Neuronal stem cell (in vitro differentiated cells): ENCODE measurements around the gene LRRK2.

ENCODE experiments used
- DNase-seq: peaks from one replicate; pipeline ENCODE4 v3.0.0-alpha.2; 2013; ENCODE audit warnings: low spot score
- H2AFZ ChIP-seq: one replicate; pipeline ENCODE4 v1.6.1; 2013; ENCODE audit warnings: mild to moderate bottlenecking, low read length, inconsistent platforms
- H2AK5ac ChIP-seq: 2 replicates; pipeline ENCODE4 v1.6.1; 2013; ENCODE audit warnings: low read depth, mild to moderate bottlenecking, inconsistent platforms, low read length, moderate library complexity, mixed read lengths
- H2BK120ac ChIP-seq: 2 replicates; pipeline ENCODE4 v1.6.1; 2013; ENCODE audit warnings: low read depth, mild to moderate bottlenecking, inconsistent platforms, low read length, moderate library complexity, mixed read lengths
- H2BK12ac ChIP-seq: one replicate; pipeline ENCODE4 v1.6.1; 2013; ENCODE audit warnings: low read length, inconsistent platforms
- H2BK15ac ChIP-seq: 2 replicates; pipeline ENCODE4 v1.6.1; 2013; ENCODE audit warnings: mild to moderate bottlenecking, low read length, inconsistent platforms, mixed read lengths
- H2BK5ac ChIP-seq: one replicate; pipeline ENCODE4 v1.6.1; 2013; ENCODE audit warnings: inconsistent platforms, mild to moderate bottlenecking, low read length, moderate library complexity
- H3K14ac ChIP-seq: one replicate; pipeline ENCODE4 v1.6.1; 2013; ENCODE audit warnings: low read length, inconsistent platforms
- H3K18ac ChIP-seq: 2 replicates; pipeline ENCODE4 v1.6.1; 2013; ENCODE audit warnings: low read length, inconsistent platforms
- H3K23ac ChIP-seq: 2 replicates; pipeline ENCODE4 v1.6.1; 2013; ENCODE audit warnings: low read depth, mild to moderate bottlenecking, mixed read lengths, low read length, inconsistent platforms; ENCODE audit not compliant: poor library complexity
- H3K27ac ChIP-seq: replicated peaks from 3 replicates; pipeline ENCODE4 v1.5.1; 2013; ENCODE audit warnings: low read length, inconsistent platforms
- H3K27me3 ChIP-seq, 3 experiments: 2 replicates each; pipeline ENCODE4 v1.6.1; 2013; ENCODE audit warnings: low read length in 3 of 3, mild to moderate bottlenecking in 2 of 3, inconsistent platforms in 1 of 3, low read depth in 1 of 3, mixed read lengths in 1 of 3, moderate library complexity in 1 of 3; ENCODE audit not compliant: control insufficient read depth in 3 of 3, insufficient read depth in 3 of 3
- H3K36me3 ChIP-seq, 2 donors: replicated peaks in 1 of 2; 2 replicates each; pipeline ENCODE4 v1.6.1; 2013; ENCODE audit warnings: low read length in 2 of 2; ENCODE audit not compliant: control insufficient read depth in 2 of 2, insufficient read depth in 2 of 2
- H3K4ac ChIP-seq: 2 replicates; pipeline ENCODE4 v1.6.1; 2013; ENCODE audit warnings: inconsistent platforms, mild to moderate bottlenecking, low read length, moderate library complexity
- H3K4me1 ChIP-seq, 2 donors: 1 replicate in 1 of 2; 2 replicates in 1 of 2; pipeline ENCODE4 v1.6.1; 2013; ENCODE audit warnings: low read length in 2 of 2, low read depth in 1 of 2; ENCODE audit not compliant: control insufficient read depth in 2 of 2, insufficient read depth in 1 of 2
- H3K4me2 ChIP-seq: one replicate; pipeline ENCODE4 v1.6.1; 2013; ENCODE audit warnings: mild to moderate bottlenecking, low read length, inconsistent platforms; ENCODE audit not compliant: insufficient read depth, poor library complexity, severe bottlenecking
- H3K4me3 ChIP-seq, 2 donors: 2 replicates each; pipeline ENCODE4 v1.5.1; 2013; ENCODE audit warnings: low read length in 2 of 2, mild to moderate bottlenecking in 2 of 2, inconsistent platforms in 1 of 2, moderate library complexity in 1 of 2
- H3K79me1 ChIP-seq: one replicate; pipeline ENCODE4 v1.6.1; 2013; ENCODE audit warnings: low read depth, mild to moderate bottlenecking, inconsistent platforms, low read length, moderate library complexity
- H3K9ac ChIP-seq: one replicate; pipeline ENCODE4 v1.6.1; 2013; ENCODE audit warnings: mild to moderate bottlenecking, low read depth, low read length, inconsistent platforms; ENCODE audit not compliant: poor library complexity
- H3K9me3 ChIP-seq, 2 donors: replicated peaks in 1 of 2; 2 replicates each; pipeline versions ENCODE3 to v1.6.1; 2013; ENCODE audit warnings: low read length in 2 of 2, mild to moderate bottlenecking in 2 of 2, inconsistent platforms in 1 of 2, low read depth in 1 of 2, mixed read lengths in 1 of 2, moderate library complexity in 1 of 2; ENCODE audit not compliant: control insufficient read depth in 2 of 2, insufficient read depth in 1 of 2
- H4K8ac ChIP-seq: one replicate; pipeline ENCODE4 v1.6.1; 2013; ENCODE audit warnings: low read depth, mild to moderate bottlenecking, inconsistent platforms, low read length, moderate library complexity
- H4K91ac ChIP-seq: one replicate; pipeline ENCODE4 v1.6.1; 2013; ENCODE audit warnings: low read length, low read depth, mild to moderate bottlenecking, inconsistent platforms; ENCODE audit not compliant: poor library complexity
- WGBS, 2 donors: extraction: QIAGEN DNeasy Blood & Tissue Kit; methylation state at CpG; one replicate each; pipeline ENCODE4 v1.1.7; 2013; ENCODE audit warnings: missing lambda C conversion rate in 2 of 2, mixed read lengths in 1 of 2; ENCODE audit not compliant: insufficient read length in 2 of 2, insufficient replicate concordance in 1 of 2; ENCODE audit errors: extremely low coverage in 2 of 2; 5-methylcytosine and 5-hydroxymethylcytosine counted together

The LRRK2 gene

DNA sequence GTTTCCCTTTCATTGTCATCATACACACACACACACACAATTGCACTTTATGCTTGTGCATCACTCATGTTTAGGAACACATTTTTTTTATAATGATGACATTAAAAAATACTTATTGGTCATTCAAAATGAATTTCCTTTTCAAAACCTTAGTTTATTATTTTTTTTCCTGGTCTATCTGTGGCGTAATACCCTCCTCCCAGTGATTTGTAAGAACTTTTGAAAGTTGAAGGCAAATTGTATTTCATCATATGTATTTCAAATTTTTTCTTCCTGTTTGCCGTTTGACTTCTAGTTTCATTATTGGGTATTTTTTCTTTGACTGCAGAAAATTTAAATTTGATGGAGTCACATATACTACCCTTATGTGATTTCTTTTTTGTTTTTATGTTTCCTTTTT, 2.5 kb upstream of the LRRK2 start:
- no peak overlapping the region for H4K8ac ChIP-seq
- no peaks in the 10 kb centered on the region for H3K36me3 ChIP-seq
- H2AK5ac ChIP-seq, result no peak overlapping the region
- no peak overlapping the region for H3K9ac ChIP-seq
- peaks cover 0 to 39% (median 23%) of the 10 kb centered on the region in 3 experiments for H3K27me3 ChIP-seq
- H2AFZ ChIP-seq, result no peak overlapping the region
- H3K18ac ChIP-seq, result no peak overlapping the region
- no peak overlapping the region for H3K4me2 ChIP-seq
- peaks cover 0 to 2% of the 10 kb centered on the region in 2 donors for H3K4me1 ChIP-seq
- no peaks in the 10 kb centered on the region for H3K9me3 ChIP-seq
- no peak overlapping the region for H3K4me3 ChIP-seq
- no peak overlapping the region for H4K91ac ChIP-seq
- no peak overlapping the region for H3K27ac ChIP-seq
- no peak overlapping the region for H2BK12ac ChIP-seq
- DNase-seq, result no peak
- no peak overlapping the region for H2BK5ac ChIP-seq
- no peak overlapping the region for H3K14ac ChIP-seq
- H3K23ac ChIP-seq, result no peak overlapping the region
- no peak overlapping the region for H2BK15ac ChIP-seq
- H2BK120ac ChIP-seq, result no peak overlapping the region
- WGBS, 2 donors, result no CpG with 5 or more reads among the region's 2 CpGs
- no peaks in the 10 kb centered on the region for H3K79me1 ChIP-seq
- no peak overlapping the region for H3K4ac ChIP-seq

DNA sequence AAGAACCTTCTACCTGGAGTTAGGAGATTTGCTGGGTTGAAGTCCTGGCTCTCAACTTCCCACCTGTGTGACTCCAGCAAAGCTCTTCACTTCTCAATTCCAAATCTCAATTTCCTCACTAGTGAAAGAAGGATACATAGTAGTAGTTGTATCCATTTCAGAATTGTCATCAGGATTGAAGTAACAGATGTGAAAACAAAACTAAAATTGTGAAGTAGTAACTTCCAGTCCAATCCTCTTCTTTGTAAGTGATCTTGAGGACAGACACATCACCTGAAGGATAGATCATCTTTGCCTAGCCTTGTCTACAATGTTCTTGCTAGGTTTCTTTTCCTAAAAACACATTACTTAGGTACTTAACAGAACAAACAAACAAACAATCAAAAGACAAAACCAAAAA, 1.2 kb upstream of the LRRK2 start:
- no peak overlapping the region for H4K8ac ChIP-seq
- no peak overlapping the region for H2BK5ac ChIP-seq
- no peak overlapping the region for H3K4ac ChIP-seq
- no peaks in the 10 kb centered on the region for H3K79me1 ChIP-seq
- H3K36me3 ChIP-seq, result no peaks in the 10 kb centered on the region
- H4K91ac ChIP-seq, result no peak overlapping the region
- no peak overlapping the region for H3K4me3 ChIP-seq
- H2BK12ac ChIP-seq, result no peak overlapping the region
- H3K27ac ChIP-seq, result no peak overlapping the region
- H3K23ac ChIP-seq, result no peak overlapping the region
- no peak overlapping the region for H2AK5ac ChIP-seq
- no peak overlapping the region for H2BK15ac ChIP-seq
- H2BK120ac ChIP-seq, result no peak overlapping the region
- H2AFZ ChIP-seq, result no peak overlapping the region
- no peak overlapping the region for H3K4me2 ChIP-seq
- H3K9me3 ChIP-seq, result no peaks in the 10 kb centered on the region
- peaks cover 0 to 39% (median 23%) of the 10 kb centered on the region in 3 experiments for H3K27me3 ChIP-seq
- DNase-seq, result no peak
- H3K14ac ChIP-seq, result no peak overlapping the region
- no peak overlapping the region for H3K18ac ChIP-seq
- H3K9ac ChIP-seq, result no peak overlapping the region
- H3K4me1 ChIP-seq, result peaks cover 0 to 2% of the 10 kb centered on the region in 2 donors

DNA sequence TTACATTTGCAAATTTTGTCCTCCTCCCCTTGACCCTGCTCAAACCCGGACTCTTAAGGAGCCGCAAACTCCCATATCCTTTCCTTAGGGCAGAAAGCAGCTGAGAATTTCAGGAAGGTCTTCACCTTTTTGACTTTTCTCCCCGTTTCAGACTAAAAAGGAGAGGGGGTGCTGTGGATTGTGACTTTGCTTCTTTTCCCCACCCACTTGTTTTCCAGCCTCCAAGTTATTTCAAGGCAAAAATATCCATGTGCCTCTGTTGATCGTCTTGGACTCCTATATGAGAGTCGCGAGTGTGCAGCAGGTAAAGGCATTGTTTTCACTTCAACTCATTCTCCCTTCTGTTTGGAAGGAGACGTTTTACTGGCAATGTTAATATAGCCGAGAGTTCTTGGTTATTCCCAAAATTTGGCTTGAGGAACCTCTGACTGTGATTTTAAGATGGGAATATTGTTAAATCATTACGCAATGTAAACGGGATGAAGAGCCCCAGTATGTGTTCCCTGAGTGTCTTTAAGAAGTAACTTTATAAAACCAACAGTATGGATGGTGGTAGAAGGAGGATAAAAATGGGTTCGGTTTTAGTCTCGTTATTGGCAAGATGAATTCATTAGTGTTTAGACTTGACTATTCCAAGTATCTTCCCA, 663 bp downstream of the LRRK2 start:
- no CpG with 5 or more reads among the region's 12 CpGs for WGBS, 2 donors
- no peak overlapping the region for H2BK5ac ChIP-seq
- no peak overlapping the region for H2AK5ac ChIP-seq
- H3K18ac ChIP-seq, result no peak overlapping the region
- no peak overlapping the region for H4K91ac ChIP-seq
- peaks cover 0 to 2% of the 10 kb centered on the region in 2 donors for H3K4me1 ChIP-seq
- no peak overlapping the region for H3K4ac ChIP-seq
- no peak overlapping the region for H2BK120ac ChIP-seq
- H3K23ac ChIP-seq, result no peak overlapping the region
- H3K27ac ChIP-seq, result no peak overlapping the region
- peak overlapping the region; percentile 99 for H2AFZ ChIP-seq
- H3K14ac ChIP-seq, result no peak overlapping the region
- H3K36me3 ChIP-seq, result no peaks in the 10 kb centered on the region
- DNase-seq, result no peak
- no peaks in the 10 kb centered on the region for H3K79me1 ChIP-seq
- H3K4me2 ChIP-seq, result peak overlapping the region; percentile 96
- no peaks in the 10 kb centered on the region for H3K9me3 ChIP-seq
- H3K4me3 ChIP-seq, result peak overlapping the region in 1 of 2 donors; percentile 50
- H4K8ac ChIP-seq, result no peak overlapping the region
- H2BK15ac ChIP-seq, result no peak overlapping the region
- H3K9ac ChIP-seq, result no peak overlapping the region
- H3K27me3 ChIP-seq, result peaks cover 0 to 39% (median 23%) of the 10 kb centered on the region in 3 experiments
- H2BK12ac ChIP-seq, result no peak overlapping the region

DNA sequence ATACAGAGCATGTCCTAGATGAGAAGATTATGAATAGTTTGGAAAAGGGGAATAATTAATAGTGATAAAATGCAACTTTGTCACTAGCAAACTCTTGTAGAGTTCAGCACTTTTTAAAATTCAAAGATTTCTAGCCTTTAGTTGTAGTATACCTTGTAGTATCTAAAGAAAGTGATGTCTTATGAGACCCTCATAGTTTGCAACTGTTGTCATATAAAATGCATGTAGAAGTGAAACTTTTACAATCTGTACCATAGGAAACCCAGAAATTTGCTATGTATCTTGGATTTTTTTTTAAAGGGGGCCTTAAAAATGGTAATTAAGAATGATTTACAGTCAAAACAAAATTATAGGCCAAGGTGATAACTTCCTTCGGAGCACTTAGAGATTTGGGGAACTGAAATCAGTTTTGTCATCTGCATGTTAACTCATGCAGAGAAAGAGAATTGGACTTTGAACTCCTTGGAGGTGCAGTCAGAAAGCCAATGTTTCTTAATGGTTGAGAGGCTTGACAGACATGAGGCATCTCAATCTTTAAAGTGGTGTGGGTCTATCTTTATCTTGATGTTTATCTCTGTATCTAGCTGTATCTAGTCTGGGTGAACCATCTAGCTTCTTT, 1.3 kb downstream of the LRRK2 start:
- no peak overlapping the region for H2AFZ ChIP-seq
- H3K36me3 ChIP-seq, result no peaks in the 10 kb centered on the region
- peaks cover 0 to 2% of the 10 kb centered on the region in 2 donors for H3K4me1 ChIP-seq
- no peak overlapping the region for H3K4me3 ChIP-seq
- H3K14ac ChIP-seq, result no peak overlapping the region
- no peak overlapping the region for H3K27ac ChIP-seq
- no peak overlapping the region for H2BK12ac ChIP-seq
- no peak overlapping the region for H3K9ac ChIP-seq
- no CpG with 5 or more reads among the region's 1 CpG for WGBS, 2 donors
- H2BK5ac ChIP-seq, result no peak overlapping the region
- H2BK15ac ChIP-seq, result no peak overlapping the region
- no peak overlapping the region for H2BK120ac ChIP-seq
- peaks cover 0 to 39% (median 23%) of the 10 kb centered on the region in 3 experiments for H3K27me3 ChIP-seq
- no peak overlapping the region for H2AK5ac ChIP-seq
- no peaks in the 10 kb centered on the region for H3K9me3 ChIP-seq
- no peak for DNase-seq
- no peaks in the 10 kb centered on the region for H3K79me1 ChIP-seq
- H3K18ac ChIP-seq, result no peak overlapping the region
- no peak overlapping the region for H4K8ac ChIP-seq
- H3K4ac ChIP-seq, result no peak overlapping the region
- H3K4me2 ChIP-seq, result no peak overlapping the region
- H4K91ac ChIP-seq, result no peak overlapping the region
- H3K23ac ChIP-seq, result no peak overlapping the region
